T-helper 2 cell (primary cell): Measurements from ENCODE around the gene NEURL1B.
"Not testable (repeated sequence)": the region's sequence is repeated elsewhere in the genome, so short reads cannot be mapped to it uniquely, and the experiment has no call there.

Experiments used
- DNase-seq, 5 experiments: peaks; one replicate each; pipeline versions ENCODE4 v3.0.0 to v3.0.0-alpha.2; 2012 to 2022

Gene NEURL1B

DNA sequence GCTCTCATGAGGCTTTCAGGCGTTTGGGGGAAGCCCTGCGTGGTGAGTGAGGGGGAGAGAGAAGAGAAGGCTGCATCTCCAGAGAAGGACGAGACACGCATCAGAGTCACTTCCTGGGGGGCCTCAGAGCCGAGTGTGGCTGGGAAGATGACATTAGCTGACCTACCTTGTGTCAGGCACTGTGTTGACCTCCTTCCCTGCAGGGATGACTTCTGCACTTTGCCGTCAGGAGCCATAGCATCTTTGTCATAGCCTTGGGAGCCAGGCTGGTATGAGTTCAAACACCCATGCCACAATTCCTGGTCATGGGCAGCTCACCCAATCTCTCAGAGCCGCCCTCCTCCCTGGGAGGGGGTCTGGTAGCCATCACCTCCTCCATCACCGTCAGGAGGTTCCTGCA, 17.3 kb downstream of the NEURL1B start:
- DNase-seq = no peak

DNA sequence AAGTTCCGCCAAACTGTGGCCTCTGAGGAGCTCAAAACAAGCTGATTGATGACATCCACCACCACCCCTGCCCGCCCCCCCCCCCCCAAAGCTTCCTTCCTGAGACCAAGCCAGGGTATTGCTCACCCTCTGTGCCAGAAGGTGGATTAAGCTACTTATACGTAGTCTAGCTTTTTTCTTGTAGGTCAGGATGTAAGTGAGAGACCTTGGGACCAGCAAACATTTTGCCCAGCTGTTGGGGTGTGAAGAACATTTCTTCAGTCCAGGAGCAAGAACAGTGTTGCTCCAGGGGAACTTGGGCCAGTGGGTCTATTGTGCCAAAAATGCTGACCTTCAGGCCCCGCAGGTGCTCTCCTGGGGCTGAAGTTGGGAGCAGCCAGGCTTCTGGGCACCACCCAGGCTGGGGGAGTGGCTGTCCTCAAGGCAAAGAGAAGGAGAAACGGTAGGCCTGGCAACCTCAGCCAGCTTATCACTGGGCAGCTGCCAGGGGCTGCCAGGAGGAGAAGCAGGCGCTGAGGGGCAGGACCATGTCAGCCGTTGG, 18.0 kb downstream of the NEURL1B start:
- no peak for DNase-seq

DNA sequence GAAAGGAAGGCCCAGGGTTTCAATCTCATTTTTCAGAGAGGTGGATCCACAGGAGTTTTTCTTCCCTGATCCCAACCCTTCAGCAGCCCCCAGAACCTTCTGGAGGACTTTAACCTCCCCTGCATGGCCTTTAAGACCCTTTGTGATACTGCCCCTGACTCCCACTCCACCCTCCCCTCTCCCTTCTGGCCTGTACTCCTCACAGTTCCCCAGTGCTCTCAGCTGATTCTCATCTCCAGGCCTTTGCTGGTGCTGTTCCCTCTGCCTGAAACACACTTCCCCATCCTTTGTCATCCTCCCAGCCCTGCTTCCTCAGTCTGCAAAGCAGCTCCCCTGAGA, 18.5 kb downstream of the NEURL1B start:
- no peak for DNase-seq

DNA sequence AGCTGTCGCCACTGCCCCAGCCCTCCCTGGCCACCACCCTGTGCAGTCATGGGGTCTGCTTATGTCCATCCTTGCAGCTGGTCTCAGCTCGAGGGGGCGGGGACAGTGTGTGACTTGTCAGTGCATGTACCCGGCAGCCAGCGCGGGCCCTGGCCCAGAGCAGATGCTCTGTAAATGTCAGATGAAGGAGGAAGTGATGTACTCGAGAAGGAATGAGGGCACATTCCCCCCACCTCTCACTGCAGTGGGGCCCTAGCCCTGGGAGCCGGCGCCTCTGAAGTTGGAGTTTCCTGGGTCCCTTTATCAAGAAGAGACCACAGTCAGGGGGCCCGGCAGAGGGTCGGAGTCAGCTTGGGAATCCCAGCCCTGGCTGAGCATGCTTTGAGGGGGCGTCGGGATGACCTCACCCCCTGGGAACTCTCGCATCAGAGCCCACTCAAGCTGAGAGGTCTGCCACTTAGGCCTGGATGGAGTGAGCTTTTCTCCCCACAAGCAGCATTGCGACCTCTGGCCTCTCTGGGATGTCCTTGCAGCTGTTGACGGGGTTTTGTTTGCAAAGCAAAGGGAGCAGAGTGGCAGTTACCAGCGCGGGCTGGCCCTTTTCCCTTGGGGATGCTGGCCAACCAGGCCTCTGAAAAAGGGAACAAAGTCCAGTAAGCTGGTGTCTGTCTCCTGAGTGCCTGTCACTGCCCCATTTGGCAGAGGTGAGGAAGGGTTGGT, 19.0 kb downstream of the NEURL1B start:
- DNase-seq = no peak

DNA sequence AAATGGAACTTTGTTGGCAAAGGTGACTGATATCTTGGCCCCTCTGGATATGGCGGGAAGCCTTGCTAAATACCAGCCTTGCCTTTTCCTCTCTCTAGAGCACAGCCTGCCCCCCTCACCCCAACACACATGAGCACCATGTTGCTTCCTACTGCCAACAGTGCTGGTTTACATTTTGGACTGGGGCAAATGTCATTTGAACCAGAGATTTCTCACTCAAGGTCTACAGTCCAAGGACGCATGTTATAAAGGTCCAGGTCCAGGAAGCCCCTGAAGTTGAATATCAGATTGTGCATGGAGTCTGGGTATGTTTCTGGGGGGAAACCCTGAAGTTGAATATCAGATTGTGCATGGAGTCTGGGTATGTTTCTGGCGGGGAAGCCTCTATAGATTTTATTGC, 19.9 kb downstream of the NEURL1B start:
- DNase-seq = no peak

DNA sequence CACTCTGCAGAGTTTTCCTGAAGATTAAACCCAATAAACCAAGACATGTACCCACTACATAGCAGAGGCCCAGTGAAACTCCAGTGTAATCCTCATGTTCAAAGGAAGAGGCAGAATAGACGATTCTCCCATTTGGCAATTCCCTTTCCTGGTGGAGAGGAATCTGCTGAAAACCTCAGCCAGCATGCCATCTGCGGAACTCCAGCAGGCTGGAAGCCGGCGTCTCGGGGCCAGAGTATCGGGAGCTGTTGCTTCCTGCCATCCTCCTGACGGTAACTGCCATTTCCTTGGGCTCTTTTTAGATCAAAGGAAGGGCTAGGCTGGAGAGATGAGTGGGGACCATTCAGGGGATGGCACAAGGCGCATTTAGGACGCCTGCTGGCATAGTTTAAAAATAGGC, 20.5 kb downstream of the NEURL1B start:
- DNase-seq = no peak

DNA sequence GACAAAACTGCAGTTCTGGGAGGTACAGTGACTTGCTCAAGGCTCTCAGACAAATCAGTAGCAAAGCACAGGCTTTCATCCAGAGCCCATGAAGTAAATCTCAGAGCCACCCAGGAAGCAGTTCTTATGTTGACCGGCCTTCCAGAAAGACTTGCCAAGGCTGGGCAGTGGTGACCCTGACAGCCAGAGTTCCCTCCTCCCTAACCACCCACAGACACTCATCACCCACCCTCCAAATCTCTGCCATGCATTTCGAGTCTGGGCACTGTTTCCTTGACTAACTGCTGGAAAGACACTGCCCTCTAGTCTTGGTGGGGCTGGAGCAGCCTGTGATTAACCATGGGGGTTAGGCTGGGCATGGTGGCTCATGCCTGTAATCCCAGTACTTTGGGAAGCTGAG, 21.5 kb downstream of the NEURL1B start:
- no peak for DNase-seq

DNA sequence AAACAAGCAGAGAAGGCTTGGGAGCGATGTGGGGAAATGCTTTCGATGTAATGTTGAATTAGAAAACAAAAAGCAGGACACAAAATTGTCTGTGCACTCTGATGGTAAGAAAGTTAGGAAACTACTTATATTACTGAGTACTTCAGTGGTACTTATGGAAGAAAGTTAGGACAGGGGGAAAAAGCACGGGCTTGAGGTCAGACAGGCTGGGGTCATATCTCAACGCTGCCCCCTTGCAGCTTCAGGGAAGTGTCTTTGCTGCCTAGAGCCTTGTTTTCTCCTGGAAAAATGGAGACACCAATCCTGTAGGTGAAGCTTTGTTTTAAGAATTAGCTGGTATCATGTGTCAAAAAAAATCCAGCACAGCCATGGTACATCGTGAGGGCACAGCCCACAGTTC, 23.0 kb downstream of the NEURL1B start:
- DNase-seq = no peak

DNA sequence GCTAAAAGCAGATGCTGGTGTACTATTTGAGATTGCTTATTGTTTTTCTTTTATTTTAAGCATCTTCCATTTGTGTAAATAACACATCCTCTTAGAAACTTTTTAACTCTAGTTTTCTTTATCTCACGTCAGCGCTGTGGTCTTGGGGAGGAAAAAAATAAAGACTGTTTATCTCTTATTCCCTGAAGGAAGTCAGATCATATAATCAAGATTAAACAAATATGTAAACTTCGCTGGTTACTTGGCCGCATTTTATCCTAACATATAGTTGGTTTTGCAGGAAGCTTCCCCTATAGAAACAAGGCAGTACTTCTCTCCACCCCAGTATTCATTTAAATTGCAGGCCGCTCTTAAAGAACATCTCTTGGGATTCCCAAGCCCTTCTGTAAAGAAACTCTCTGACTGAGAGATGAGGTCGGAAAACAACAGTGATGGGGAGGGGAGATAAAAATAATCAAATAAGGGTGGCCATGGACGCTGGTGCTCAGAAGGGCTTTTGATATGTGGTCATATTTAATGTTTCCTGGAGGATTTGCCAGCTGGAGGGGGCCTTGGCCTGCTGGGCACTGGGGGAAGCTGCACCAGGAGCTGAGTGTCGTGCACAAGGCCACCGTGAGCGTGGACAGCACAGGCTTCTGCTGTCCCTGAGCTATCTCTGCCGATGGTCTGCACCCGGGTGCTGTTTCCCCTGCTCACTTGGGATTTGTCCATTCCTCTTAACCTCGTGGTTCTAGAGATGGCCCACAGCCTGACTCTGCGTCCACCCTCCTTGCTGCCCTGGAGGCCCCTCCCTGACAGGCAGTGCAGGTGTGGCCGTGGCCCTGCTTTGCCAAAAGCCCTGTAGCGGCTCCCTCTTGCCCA, 23.8 kb downstream of the NEURL1B start:
- DNase-seq = no peak

DNA sequence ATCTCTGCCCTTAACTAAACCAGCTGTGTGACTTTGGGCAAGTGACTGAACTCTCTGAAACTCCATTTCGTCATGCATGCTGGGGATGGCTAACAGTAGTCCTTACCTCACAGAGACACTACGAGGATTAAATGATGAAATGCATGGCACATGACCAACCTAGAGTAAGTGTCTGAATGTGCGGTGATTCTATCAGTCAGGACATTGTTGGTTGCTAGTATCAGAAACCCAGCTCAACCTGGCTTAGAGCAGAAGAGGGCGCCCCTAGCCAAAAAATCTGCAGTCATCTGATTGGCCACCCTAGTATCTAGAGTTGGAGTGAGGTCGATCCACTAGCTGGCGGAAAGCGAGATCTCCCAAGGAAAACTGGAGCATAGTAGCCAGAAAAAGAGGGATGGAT, 25.2 kb downstream of the NEURL1B start:
- peak in 1 of 5 experiments; percentile 24 for DNase-seq

DNA sequence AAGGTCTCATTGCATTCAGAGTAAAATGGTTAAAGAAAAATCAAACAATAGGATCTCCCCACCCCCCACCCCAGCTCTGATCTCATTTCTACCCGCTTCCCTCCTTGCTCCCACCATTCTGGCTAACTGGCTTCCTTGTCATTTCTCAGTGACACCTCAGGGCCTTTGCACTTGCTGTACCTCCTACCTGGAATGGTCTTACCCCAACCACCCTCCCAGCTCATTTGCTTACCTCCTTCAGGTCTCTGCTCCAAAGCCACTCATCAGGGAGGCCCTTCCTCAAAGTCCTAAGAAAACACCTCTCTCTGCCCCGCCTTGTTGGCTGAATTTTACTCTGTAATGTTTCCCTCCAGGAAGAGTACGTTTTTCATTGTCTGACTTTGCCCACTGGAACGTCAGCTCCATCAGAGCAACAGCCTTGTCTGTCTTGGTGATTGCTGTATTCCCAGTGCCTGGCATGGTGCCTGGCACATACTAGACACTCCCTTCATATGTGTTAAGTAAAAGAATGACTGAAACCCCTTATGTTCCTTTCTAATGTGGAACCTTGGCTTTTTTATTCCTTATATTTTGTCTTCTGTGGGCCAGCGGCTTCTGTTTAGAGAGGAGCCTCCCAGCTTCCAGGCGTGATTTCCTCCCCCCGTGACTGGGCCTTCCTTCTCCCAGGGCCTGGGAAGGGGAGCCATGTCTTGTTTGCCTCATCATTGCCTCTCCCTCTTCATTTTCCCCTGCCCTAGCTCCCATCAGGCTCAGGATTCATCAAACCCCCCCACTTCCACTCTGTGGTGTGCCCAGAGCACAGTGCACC, 26.9 kb downstream of the NEURL1B start:
- DNase-seq = no peak

DNA sequence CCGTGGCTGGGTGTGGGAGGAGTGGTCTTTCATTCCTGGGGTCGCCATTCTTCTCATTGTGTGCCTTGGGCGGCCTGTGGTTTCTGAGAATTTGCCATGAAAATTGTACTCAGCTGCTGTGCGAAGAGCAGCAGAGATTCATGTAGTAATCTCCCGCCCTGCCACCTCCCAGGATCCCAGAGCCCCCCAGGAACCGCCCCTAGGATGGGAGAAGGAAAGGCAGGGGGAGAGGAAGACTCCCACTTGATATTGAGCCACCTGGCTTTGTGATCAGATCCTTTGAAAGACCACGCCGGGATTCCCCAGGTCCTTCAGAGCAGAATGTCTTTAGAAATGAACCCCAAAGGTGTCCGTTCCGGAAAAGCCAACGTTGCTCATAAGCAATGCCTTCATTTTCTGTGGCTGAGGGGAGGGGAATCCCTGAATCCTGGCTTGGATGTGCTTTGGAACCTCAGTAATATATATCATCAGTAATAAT, 27.6 kb downstream of the NEURL1B start:
- DNase-seq = no peak

DNA sequence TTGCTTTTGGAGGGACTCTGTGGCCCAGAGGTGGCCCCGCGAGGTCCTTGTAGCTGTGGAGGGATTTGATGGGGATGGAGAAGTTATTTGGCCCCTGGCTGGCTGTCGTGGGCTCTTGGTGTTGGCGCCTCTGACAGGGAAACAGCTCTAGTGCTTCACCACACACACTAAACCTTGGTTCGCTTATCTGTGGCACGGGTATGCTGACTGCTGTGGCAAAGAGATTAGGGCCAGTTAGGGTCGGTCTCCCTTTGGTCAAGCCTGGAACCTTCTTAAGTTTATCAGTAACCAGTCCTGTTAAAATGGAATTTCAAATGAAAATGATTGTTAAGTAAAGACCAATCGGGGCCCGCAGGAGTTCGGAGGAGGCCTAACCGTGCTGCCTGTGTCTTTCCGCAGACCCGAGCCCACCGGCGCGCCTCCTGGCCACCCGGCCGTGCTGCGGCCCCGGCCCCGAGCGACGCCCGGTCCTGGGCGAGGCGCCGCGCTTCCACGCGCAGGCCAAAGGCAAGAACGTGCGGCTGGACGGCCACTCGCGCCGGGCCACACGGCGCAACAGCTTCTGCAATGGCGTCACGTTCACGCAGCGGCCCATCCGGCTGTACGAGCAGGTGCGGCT, 28.4 kb downstream of the NEURL1B start:
- DNase-seq = no peak

DNA sequence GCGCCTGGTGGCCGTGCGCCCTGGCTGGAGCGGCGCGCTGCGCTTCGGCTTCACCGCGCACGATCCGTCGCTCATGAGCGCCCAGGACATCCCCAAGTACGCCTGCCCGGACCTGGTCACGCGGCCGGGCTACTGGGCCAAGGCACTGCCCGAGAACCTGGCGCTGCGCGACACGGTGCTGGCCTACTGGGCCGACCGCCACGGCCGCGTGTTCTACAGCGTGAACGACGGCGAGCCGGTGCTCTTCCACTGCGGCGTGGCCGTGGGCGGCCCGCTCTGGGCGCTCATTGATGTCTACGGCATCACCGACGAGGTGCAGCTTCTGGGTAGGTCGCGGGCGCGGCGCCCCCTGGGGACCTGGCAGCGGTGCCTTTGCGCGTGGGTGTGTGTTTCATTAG, 28.9 kb downstream of the NEURL1B start:
- no peak for DNase-seq

DNA sequence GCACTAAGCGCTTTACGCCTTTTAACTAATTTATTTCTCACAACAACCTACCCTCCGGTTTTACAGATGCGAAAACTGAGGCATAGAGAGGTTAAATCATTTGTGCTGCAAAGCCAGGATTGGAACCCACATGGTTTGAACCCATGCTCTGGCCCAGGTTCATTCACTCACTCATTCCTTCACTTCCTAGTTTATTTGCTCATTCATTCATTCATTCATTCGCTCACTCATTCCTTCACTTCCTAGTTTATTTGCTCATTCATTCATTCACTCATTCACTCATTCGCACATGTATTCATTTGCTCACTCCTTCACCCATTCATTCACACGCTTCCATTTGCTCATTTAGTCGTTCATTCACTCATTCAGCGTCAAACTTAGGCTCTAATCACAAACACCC, 29.4 kb downstream of the NEURL1B start:
- DNase-seq = no peak

DNA sequence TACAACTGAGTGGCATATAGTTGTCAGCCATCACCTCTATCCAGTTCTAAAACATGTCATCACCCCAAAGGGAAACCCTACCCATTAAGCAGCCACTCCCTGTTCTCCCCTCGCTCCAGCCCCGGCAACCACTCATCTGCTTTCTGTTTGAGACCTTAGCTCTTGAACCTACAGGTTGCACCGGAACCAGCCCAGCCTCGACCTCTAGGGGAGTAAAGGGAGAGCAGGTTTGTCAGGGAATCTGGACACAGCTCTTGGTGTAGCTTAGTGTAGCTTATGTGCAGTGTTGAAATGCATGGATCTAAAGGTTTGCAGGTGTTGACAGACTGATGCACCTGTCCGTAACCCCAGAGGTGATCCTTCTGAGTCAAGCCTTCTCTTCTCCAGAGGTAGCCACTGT, 30.0 kb downstream of the NEURL1B start:
- DNase-seq = no peak

DNA sequence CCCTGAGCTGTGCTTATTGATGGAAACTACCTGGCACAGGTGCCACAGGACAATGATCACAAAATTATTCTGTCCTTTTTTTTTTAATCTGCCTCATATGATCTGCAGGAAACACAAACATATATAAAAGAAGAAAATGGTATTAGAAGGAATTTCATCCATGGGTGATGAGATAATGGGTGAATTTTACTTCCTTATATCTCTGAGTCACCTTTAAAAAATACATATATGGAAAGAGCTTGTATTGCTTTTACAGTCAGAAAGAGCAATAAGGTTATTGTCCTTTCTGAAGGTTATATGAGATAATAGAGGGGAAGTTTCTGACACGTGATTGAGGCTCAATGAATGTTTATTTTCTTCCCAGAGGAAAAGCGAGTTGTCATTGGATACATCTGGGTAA, 31.6 kb downstream of the NEURL1B start:
- DNase-seq = no peak

DNA sequence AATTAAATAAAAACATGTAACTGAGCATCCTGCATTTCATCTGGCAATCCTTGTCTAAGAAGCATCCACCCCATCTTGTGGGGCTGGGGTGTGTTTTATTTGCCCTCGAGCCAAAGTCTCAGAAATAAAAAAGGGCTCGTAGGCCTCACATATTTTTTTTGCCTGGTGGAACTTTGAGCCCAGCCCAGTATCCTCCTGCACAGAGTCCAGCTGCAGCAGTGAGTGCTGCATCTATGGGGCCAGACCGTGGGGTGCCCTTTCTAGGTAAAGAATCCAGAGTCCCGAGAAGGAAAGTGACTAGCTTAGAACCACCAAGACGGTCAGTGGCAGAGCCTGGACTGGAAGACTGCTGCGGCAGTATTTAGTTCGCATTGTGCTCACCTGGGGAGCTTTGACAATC, 33.1 kb downstream of the NEURL1B start:
- DNase-seq = no peak

DNA sequence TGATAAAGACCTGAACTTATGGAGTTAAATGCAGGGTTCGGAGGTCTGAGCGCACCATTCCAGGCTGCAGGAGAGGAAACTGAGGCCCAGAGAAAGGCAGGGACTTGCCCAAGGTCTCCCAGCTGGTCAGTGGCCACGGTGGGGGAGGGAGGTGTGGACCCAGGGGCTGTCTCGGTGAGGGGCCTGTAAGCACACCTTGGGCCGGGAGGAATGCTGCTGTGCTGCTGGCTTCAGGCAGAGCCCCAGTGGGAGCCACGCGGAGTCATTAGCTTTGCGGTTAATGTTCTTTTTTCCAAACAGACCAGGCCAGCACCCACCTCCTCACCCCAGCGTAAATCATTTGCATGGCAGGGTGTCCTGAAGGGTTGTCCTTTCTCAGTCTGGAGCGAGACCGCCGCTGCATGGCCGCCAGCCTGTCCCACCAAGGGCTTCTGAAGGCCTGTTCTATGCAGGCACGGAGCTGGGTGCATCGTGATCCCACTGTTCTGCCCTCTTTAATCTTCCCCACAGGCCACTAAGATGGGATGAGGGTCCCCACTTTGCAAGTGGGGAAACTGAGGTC, 35.9 kb downstream of the NEURL1B start:
- DNase-seq = no peak

DNA sequence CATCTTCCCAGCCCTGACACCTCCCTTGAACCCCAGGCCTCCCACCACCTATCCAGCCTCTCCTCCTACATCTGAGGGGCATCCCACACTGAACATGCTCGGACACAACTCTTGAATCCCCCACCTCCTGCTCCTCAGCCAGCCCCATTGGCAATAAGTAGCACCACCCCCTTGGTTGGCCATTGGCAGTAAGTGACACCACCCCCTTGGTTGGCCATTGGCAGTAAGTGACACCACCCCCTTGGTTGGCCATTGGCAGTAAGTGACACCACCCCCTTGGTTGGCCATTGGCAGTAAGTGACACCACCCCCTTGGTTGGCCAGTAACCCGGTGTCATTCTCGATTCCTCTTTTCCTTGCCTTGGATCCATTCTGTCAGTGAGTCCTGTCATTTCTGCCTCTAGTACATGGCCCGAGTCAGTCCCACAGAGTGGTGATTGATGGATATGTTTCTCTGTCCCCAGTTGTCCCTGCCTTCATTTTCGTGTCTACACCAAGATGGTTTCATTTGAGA, 37.4 kb downstream of the NEURL1B start:
- not testable (repeated sequence) for DNase-seq

DNA sequence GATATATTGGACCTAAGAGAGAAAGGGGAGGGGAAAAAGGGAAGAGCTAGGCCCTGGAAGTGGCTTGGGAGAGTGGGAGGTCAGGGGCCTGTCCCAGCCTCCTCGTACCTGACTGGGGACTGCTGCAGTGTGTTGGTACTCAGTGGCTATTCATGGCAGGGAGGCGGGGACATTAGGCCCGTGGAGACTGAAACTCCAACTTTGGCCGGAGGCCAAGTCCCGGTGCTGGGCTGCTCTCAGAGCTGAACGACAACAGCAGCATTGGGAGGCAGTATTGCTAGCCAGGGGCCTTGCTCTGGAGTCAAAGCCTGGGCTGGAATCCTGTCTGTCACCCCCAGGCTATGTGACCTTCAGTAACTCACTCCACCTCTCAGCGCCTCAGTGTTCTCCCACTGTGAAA, 37.8 kb downstream of the NEURL1B start:
- no peak for DNase-seq

DNA sequence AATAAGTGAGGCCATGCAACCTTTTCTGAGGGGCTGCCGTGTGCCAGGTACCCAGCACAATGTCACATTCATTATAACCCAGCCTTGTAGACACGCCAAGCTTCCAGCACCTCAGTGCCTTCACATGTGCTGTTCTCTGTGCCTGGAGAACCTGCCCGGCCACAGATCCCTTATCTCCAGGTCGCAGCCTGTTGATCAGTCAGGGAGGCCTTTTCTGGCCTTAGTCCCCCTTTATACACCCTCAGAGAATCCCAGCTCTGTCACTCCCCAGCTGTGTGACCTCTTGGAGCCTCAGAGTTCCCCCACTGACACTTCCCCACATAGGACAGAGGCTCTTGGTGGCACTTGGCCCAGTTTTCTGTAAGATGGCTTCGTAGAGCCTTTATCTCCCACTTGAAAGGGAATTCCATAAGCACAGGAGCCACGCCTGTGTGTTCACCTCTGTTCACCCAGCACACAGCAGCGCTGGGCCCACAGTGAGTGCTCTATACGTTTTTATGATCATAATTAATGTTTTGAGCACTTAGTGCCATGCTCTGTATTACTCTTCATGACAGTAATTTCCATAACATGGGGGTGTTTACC, 38.7 kb downstream of the NEURL1B start:
- no peak for DNase-seq
